ENCODE measurements around the gene RPRM.

The RPRM gene

GRCh38 chr2:153495725-153496124 is 17.2 kb upstream of the RPRM start:
- WGBS, 2 donors (ENCODE audit: extremely low coverage in 2 of 2, insufficient read length in 2 of 2, insufficient replicate concordance in 1 of 2) = no CpG with 5 or more reads among the region's 1 CpG

GRCh38 chr2:153488072-153488471 is 9.5 kb upstream of the RPRM start:
- Histone ChIP-seq H3K4me3 (ENCODE audit: low read length in 2 of 2) (peak overlapping the region in 1 of 2 donors; percentile 16), H3K36me3 (replicated peaks in 1 of 2; ENCODE audit: control insufficient read depth in 2 of 2, insufficient read depth in 2 of 2, low read length in 2 of 2) (no peaks in the 10 kb centered on the region), H3K23ac (ENCODE audit: low read depth, low read length, poor library complexity) (no peak overlapping the region), H4K8ac (ENCODE audit: low read depth, low read length) (no peak overlapping the region), H2BK120ac (ENCODE audit: low read depth, low read length) (no peak overlapping the region), H3K18ac (ENCODE audit: low read length) (no peak overlapping the region), H2AK5ac (ENCODE audit: low read depth, low read length) (no peak overlapping the region), H3K14ac (ENCODE audit: low read length) (no peak overlapping the region), H2AFZ (ENCODE audit: low read length) (peak overlapping the region; percentile 2), H3K27ac (replicated peaks; ENCODE audit: low read length) (no peak overlapping the region), H3K9me3 (replicated peaks in 1 of 2; ENCODE audit: control insufficient read depth in 2 of 2, insufficient read depth in 1 of 2, low read depth in 1 of 2, low read length in 2 of 2) (no peaks in the 10 kb centered on the region), H3K4me2 (ENCODE audit: insufficient read depth, low read length, poor library complexity, severe bottlenecking) (no peak overlapping the region), H2BK5ac (ENCODE audit: low read length) (no peak overlapping the region), H3K4me1 (ENCODE audit: control insufficient read depth in 2 of 2, insufficient read depth in 1 of 2, low read depth in 1 of 2, low read length in 2 of 2) (peaks cover 10 to 15% of the 10 kb centered on the region in 2 donors), H3K79me1 (ENCODE audit: low read depth, low read length) (no peaks in the 10 kb centered on the region), H4K91ac (ENCODE audit: low read depth, low read length, poor library complexity) (no peak overlapping the region), H2BK12ac (ENCODE audit: low read length) (no peak overlapping the region), H3K9ac (ENCODE audit: low read depth, low read length, poor library complexity) (no peak overlapping the region), H3K27me3 (ENCODE audit: control insufficient read depth in 3 of 3, insufficient read depth in 3 of 3, low read depth in 1 of 3, low read length in 3 of 3) (no peaks in the 10 kb centered on the region), H2BK15ac (ENCODE audit: low read length) (no peak overlapping the region), H3K4ac (ENCODE audit: low read length) (no peak overlapping the region)
- no peak for DNase-seq (ENCODE audit: low spot score)
- WGBS, 2 donors (ENCODE audit: extremely low coverage in 2 of 2, insufficient read length in 2 of 2, insufficient replicate concordance in 1 of 2) = no CpG with 5 or more reads among the region's 3 CpGs

More at GRCh38 chr2:153495725-153496124, 17.2 kb upstream of the RPRM start:
- Histone ChIP-seq H3K27me3 (ENCODE audit: control insufficient read depth in 3 of 3, insufficient read depth in 3 of 3, low read depth in 1 of 3, low read length in 3 of 3) (no peaks in the 10 kb centered on the region), H3K27ac (replicated peaks; ENCODE audit: low read length) (no peak overlapping the region), H2BK12ac (ENCODE audit: low read length) (no peak overlapping the region), H4K8ac (ENCODE audit: low read depth, low read length) (no peak overlapping the region), H2BK120ac (ENCODE audit: low read depth, low read length) (no peak overlapping the region), H3K9me3 (replicated peaks in 1 of 2; ENCODE audit: control insufficient read depth in 2 of 2, insufficient read depth in 1 of 2, low read depth in 1 of 2, low read length in 2 of 2) (no peaks in the 10 kb centered on the region), H3K14ac (ENCODE audit: low read length) (no peak overlapping the region), H3K79me1 (ENCODE audit: low read depth, low read length) (no peaks in the 10 kb centered on the region), H4K91ac (ENCODE audit: low read depth, low read length, poor library complexity) (no peak overlapping the region), H3K4ac (ENCODE audit: low read length) (no peak overlapping the region), H2AFZ (ENCODE audit: low read length) (peak overlapping the region; percentile 73), H3K4me1 (ENCODE audit: control insufficient read depth in 2 of 2, insufficient read depth in 1 of 2, low read depth in 1 of 2, low read length in 2 of 2) (no peaks in the 10 kb centered on the region), H2BK15ac (ENCODE audit: low read length) (no peak overlapping the region), H2AK5ac (ENCODE audit: low read depth, low read length) (no peak overlapping the region), H3K23ac (ENCODE audit: low read depth, low read length, poor library complexity) (no peak overlapping the region), H3K18ac (ENCODE audit: low read length) (no peak overlapping the region), H3K36me3 (replicated peaks in 1 of 2; ENCODE audit: control insufficient read depth in 2 of 2, insufficient read depth in 2 of 2, low read length in 2 of 2) (no peaks in the 10 kb centered on the region), H3K9ac (ENCODE audit: low read depth, low read length, poor library complexity) (no peak overlapping the region), H3K4me3 (ENCODE audit: low read length in 2 of 2) (no peak overlapping the region), H2BK5ac (ENCODE audit: low read length) (no peak overlapping the region), H3K4me2 (ENCODE audit: insufficient read depth, low read length, poor library complexity, severe bottlenecking) (no peak overlapping the region)
- DNase-seq (ENCODE audit: low spot score) = no peak

GRCh38 chr2:153487448-153487847 is 8.9 kb upstream of the RPRM start:
- Histone ChIP-seq H3K27ac (replicated peaks; ENCODE audit: low read length) (no peak overlapping the region), H2AFZ (ENCODE audit: low read length) (peak overlapping the region; percentile 13), H3K4me1 (ENCODE audit: control insufficient read depth in 2 of 2, insufficient read depth in 1 of 2, low read depth in 1 of 2, low read length in 2 of 2) (peaks cover 10 to 15% of the 10 kb centered on the region in 2 donors), H3K14ac (ENCODE audit: low read length) (no peak overlapping the region), H4K8ac (ENCODE audit: low read depth, low read length) (no peak overlapping the region), H3K4me2 (ENCODE audit: insufficient read depth, low read length, poor library complexity, severe bottlenecking) (no peak overlapping the region), H3K9ac (ENCODE audit: low read depth, low read length, poor library complexity) (no peak overlapping the region), H3K36me3 (replicated peaks in 1 of 2; ENCODE audit: control insufficient read depth in 2 of 2, insufficient read depth in 2 of 2, low read length in 2 of 2) (no peaks in the 10 kb centered on the region), H3K79me1 (ENCODE audit: low read depth, low read length) (no peaks in the 10 kb centered on the region), H4K91ac (ENCODE audit: low read depth, low read length, poor library complexity) (no peak overlapping the region), H3K23ac (ENCODE audit: low read depth, low read length, poor library complexity) (no peak overlapping the region), H3K27me3 (ENCODE audit: control insufficient read depth in 3 of 3, insufficient read depth in 3 of 3, low read depth in 1 of 3, low read length in 3 of 3) (no peaks in the 10 kb centered on the region), H2BK15ac (ENCODE audit: low read length) (no peak overlapping the region), H2BK5ac (ENCODE audit: low read length) (no peak overlapping the region), H3K4ac (ENCODE audit: low read length) (no peak overlapping the region), H2AK5ac (ENCODE audit: low read depth, low read length) (no peak overlapping the region), H3K4me3 (ENCODE audit: low read length in 2 of 2) (peak overlapping the region in 1 of 2 donors; percentile 16), H2BK120ac (ENCODE audit: low read depth, low read length) (no peak overlapping the region), H2BK12ac (ENCODE audit: low read length) (no peak overlapping the region), H3K9me3 (replicated peaks in 1 of 2; ENCODE audit: control insufficient read depth in 2 of 2, insufficient read depth in 1 of 2, low read depth in 1 of 2, low read length in 2 of 2) (no peaks in the 10 kb centered on the region), H3K18ac (ENCODE audit: low read length) (no peak overlapping the region)
- DNase-seq (ENCODE audit: low spot score) = no peak
- no CpG with 5 or more reads among the region's 1 CpG for WGBS, 2 donors (ENCODE audit: extremely low coverage in 2 of 2, insufficient read length in 2 of 2, insufficient replicate concordance in 1 of 2)

GRCh38 chr2:153479573-153479972 is 1.0 kb upstream of the RPRM start:
- H2BK12ac ChIP-seq (ENCODE audit: low read length) = no peak overlapping the region
- H3K4me2 ChIP-seq (ENCODE audit: insufficient read depth, low read length, poor library complexity, severe bottlenecking) = peak overlapping the region; percentile 32
- no peaks in the 10 kb centered on the region for H3K9me3 ChIP-seq (replicated peaks in 1 of 2; ENCODE audit: control insufficient read depth in 2 of 2, insufficient read depth in 1 of 2, low read depth in 1 of 2, low read length in 2 of 2)
- no CpG with 5 or more reads among the region's 5 CpGs for WGBS, 2 donors (ENCODE audit: extremely low coverage in 2 of 2, insufficient read length in 2 of 2, insufficient replicate concordance in 1 of 2)
- peaks cover 11 to 12% of the 10 kb centered on the region in 2 donors for H3K4me1 ChIP-seq (ENCODE audit: control insufficient read depth in 2 of 2, insufficient read depth in 1 of 2, low read depth in 1 of 2, low read length in 2 of 2)
- H2BK15ac ChIP-seq (ENCODE audit: low read length) = no peak overlapping the region
- H4K8ac ChIP-seq (ENCODE audit: low read depth, low read length) = no peak overlapping the region
- no peak overlapping the region for H2AK5ac ChIP-seq (ENCODE audit: low read depth, low read length)
- no peak for DNase-seq (ENCODE audit: low spot score)
- no peak overlapping the region for H3K23ac ChIP-seq (ENCODE audit: low read depth, low read length, poor library complexity)
- peaks cover 0 to 37% (median 14%) of the 10 kb centered on the region in 3 experiments for H3K27me3 ChIP-seq (ENCODE audit: control insufficient read depth in 3 of 3, insufficient read depth in 3 of 3, low read depth in 1 of 3, low read length in 3 of 3)
- H3K27ac ChIP-seq (replicated peaks; ENCODE audit: low read length) = no peak overlapping the region
- H3K4ac ChIP-seq (ENCODE audit: low read length) = no peak overlapping the region
- H4K91ac ChIP-seq (ENCODE audit: low read depth, low read length, poor library complexity) = no peak overlapping the region
- no peak overlapping the region for H2BK5ac ChIP-seq (ENCODE audit: low read length)
- H3K4me3 ChIP-seq (ENCODE audit: low read length in 2 of 2) = peak overlapping the region in 1 of 2 donors; percentile 47
- H2BK120ac ChIP-seq (ENCODE audit: low read depth, low read length) = no peak overlapping the region
- H3K9ac ChIP-seq (ENCODE audit: low read depth, low read length, poor library complexity) = no peak overlapping the region
- no peaks in the 10 kb centered on the region for H3K79me1 ChIP-seq (ENCODE audit: low read depth, low read length)
- no peak overlapping the region for H3K14ac ChIP-seq (ENCODE audit: low read length)
- H2AFZ ChIP-seq (ENCODE audit: low read length) = peak overlapping the region; percentile 88
- H3K36me3 ChIP-seq (replicated peaks in 1 of 2; ENCODE audit: control insufficient read depth in 2 of 2, insufficient read depth in 2 of 2, low read length in 2 of 2) = no peaks in the 10 kb centered on the region
- no peak overlapping the region for H3K18ac ChIP-seq (ENCODE audit: low read length)

Measured in neuronal stem cell (in vitro differentiated cells).